ENCODE measurements around the gene EGLN2.
A peak's percentile ranks its signal among the peaks of the same experiment; 100 is the strongest.
"Not testable (repeated sequence)": the region's sequence is repeated elsewhere in the genome, so short reads cannot be mapped to it uniquely, and the experiment has no call there.

Gene EGLN2

DNA sequence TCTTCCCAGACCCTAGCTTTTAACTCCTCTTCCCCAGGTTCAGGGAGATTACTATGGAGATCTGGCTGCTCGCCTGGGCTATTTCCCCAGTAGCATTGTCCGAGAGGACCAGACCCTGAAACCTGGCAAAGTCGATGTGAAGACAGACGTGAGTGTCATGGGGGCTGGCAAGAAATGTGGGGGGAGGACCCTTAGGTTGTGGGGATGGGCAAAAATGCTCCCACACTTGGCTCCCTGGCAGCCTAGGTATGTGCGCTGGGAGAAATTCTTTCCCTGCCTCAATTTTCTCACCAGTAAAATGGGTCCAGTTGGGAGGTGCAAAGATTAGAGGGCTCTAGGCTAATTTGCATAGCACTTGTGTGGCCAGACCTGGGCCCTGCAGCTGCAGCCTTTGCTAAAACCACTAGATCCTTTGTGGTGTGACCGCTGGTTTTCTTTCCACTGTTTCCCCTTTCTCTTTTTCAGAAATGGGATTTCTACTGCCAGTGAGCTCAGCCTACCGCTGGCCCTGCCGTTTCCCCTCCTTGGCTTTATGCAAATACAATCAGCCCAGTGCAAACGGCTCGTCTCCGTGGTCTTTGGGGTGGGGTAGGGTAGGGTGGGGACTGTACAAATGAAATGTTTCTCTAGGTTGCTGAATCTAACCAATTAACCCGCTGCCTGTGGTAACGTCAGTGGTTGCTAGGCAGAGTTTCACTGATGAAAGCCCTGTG lies 21.9 kb upstream of the EGLN2 start:
- peak; percentile 99 for DNase-seq (ENCODE audit: low spot score)

DNA sequence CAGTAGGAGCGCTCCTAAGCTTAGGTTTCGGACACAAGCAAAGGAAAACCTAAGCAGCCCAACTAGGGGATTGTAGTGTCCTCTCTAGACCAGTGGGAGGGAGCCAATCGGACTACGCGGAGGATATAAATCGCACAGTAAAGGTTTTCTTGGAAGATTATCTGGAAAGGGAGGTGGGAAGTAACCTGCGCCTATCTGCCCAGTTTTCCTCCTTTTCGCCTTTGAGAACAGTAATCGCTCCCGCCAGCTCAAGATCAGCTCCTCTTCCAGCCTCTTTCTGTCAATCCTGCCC lies 21.4 kb upstream of the EGLN2 start:
- DNase-seq (ENCODE audit: low spot score): no peak

DNA sequence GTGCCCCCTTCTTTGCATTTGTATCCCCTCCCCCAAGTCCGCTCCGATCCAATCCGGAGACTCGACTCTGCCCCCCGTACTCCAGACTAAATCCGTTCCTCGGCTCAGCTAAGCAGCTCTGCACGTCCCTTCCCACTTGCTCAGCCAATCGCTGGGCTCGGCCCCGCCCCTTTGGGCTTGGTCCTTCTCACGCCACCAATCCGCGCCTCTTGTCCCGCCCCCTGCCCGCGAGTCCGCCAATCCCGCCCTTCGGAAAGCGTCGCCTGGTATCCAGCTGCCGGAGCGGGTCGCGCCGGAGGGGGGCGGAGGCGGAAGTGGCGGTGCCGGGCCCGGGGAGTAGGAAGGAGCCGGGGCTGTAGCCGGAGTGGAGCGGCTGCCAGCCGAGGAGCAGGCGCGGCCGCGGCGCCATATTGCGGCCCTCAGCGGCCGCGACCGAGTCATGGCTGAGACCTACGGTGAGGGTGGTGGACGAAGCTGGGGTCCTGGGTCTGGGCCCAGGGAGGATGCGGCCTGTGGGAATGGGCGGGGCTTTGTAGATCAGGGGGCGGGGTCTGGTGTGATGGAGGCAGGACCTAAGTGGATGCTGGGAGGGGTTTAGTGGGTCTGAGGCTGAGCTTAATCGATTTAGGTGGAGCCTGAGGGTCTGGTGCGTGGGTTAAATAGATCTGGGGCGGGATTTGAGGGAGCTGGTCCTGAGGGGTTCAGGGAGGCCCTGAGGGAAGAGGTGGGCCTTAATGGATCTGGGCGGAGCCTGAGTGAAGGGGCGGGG lies 20.9 kb upstream of the EGLN2 start, which contains the start of gene RAB4B:
RAB4B (plus strand) TSS at position 311 of the 769 bp plus-strand sequence; CDS start at position 440, 129 bp downstream.
- peak; percentile 100 for DNase-seq (ENCODE audit: low spot score)

DNA sequence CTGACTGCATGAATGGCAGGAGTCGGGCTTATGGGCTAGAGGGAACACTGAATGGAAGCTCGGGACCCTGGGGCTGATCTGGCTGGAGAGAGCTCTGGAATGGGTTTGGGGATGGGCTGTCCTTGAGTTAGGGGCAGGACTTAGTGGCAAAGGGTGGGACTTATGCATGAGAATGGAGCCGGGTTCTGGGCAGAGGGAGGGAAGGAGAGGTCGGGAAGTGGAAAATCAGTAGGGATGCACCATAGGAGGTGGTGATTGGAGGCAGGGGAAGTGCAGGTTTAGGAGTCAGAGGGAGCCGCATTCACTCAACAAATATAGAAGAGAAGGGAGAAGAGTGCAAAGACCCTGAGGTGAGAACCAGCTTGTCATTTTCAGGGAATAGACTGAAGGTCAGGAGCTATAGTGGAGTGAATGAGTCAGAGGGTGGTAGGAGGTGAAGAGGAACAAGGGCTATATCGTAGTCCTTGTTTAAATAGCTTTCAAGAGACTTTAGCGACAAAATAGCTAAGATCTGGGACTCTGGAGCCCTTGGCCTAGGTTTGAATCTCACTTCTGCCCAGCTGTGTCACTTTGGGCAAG lies 20.2 kb upstream of the EGLN2 start:
- DNase-seq (ENCODE audit: low spot score): no peak

DNA sequence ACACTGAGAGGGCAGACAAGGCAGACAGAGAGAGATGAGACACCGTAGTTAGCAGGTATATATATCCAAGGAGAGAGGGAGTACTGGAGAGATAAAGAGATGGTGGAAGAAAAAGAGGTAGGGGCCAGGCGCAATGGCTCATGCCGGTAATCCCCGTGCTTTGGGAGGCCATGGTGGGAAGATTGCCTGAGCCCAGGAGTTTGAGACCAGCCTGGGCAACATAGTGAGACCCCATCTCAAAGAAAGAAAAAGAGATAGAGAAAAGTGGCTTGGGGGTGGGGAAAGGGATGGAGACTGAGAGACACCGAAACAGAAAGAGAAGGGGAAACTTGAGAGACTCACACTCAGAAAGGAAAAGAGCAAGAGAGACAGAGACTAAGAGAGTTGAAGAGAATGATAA lies 18.4 kb upstream of the EGLN2 start:
- no peak for DNase-seq (ENCODE audit: low spot score)

DNA sequence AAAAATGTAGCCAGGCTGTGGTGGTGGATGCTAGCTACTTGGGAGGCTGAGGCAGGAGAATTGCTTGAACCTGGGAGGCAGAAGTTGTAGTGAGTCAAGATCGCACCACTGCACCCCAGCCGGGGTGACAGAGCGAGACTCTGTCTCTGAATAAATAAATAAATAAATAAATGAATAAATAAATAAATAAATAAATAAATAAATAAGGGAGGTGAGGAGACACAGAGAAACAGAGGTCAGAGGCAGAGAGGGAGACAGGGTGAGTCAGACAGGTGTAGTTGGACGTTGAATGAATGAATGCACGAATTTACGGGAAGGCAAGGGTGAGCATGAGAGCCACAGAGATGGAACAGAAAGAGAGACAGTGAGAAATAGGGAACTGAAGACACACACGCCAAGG lies 17.9 kb upstream of the EGLN2 start:
- DNase-seq (ENCODE audit: low spot score): no peak

DNA sequence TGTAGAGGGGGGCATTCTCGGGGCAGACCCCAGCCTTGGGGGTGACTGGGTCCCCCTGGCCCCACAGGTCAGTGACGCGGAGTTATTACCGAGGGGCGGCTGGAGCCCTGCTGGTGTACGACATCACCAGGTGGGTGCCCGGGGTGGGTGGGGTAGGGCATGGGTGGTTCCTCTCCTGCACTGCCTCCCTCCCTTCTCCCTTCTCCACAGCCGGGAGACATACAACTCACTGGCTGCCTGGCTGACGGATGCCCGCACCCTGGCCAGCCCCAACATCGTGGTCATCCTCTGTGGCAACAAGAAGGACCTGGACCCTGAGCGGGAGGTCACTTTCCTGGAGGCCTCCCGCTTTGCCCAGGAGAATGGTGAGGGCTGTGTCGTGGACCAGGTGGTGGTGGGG lies 15.3 kb upstream of the EGLN2 start:
- no peak for DNase-seq (ENCODE audit: low spot score)

DNA sequence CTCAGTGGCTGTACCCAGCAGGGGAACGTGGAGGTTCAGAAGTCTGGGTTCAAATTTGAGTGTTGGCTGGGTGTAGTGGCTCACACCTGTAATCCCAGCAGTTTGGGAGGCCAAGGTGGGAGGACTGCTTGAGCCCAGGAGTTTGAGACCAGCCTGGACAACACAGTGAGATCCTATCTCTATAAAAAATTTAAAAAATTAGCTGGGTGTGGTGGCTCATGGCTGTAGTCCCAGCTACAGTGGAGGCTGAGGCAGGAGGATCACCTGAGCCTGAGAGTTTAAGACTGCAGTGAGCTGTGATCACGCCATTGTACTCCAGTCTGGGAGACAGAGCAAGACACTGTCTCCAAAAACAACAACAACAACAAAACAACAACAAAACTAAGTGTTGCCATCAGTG lies 14.8 kb upstream of the EGLN2 start:
- not testable (repeated sequence) for DNase-seq (ENCODE audit: low spot score)

DNA sequence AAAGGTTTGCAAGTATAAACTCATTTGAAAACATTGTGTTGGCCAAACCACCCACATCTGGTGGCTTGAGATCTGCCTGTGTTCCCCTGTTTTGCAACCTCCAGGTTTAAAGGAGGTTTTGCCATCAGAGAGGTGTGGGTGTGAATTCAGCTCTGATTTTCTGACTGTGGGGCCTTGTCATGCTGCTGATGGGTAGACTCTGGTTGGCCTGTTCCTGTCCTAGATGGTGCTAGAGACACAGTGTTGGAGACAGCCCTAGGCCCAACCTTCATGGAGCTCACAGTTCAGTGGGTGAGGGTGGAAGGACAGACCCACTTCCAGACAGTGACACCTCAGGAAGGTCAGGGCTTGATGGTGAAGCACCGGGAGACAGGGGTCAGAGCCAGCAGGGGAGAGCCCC lies 13.5 kb upstream of the EGLN2 start:
- DNase-seq (ENCODE audit: low spot score): no peak

DNA sequence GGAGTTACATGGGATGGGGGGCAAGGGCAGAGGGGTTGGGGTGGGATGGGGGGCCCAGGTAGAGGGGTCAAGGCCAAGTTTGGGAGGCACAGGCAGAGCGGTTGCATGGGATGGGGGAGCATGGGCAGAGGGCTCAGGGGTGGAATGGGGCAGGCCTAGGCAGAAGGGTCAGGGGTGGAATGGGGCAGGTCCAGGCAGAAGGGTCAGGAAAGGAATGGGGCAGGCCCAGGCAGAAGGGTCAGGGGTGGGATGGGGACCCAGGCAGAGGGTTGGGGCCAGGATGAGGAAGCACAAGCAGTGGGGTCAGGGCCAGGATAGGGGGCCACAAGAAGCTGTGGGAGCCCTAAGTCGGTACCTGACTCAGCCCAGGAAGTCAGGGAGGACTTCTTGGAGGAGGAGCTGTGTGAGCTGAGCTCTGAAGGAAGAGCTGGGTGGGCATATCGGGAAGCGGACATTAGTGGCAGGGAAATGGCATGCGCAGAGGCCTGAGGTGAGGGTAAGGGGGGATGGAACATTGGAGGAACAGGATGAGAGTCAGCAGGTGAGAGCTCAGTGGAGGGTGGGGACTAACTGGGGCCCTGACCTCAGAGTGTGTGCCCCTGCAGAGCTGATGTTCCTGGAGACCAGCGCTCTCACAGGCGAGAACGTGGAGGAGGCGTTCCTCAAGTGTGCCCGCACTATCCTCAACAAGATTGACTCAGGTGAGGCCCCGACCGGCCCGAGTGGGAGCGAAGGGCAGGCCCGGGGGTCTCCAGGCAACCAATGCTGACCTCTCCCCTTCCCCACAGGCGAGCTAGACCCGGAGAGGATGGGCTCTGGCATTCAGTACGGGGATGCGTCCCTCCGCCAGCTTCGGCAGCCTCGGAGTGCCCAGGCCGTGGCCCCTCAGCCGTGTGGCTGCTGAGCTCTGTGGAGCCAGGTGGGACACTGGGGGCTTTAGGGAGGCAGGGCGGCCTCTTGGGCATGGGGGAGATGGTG lies 12.6 kb upstream of the EGLN2 start:
- DNase-seq (ENCODE audit: low spot score): no peak

DNA sequence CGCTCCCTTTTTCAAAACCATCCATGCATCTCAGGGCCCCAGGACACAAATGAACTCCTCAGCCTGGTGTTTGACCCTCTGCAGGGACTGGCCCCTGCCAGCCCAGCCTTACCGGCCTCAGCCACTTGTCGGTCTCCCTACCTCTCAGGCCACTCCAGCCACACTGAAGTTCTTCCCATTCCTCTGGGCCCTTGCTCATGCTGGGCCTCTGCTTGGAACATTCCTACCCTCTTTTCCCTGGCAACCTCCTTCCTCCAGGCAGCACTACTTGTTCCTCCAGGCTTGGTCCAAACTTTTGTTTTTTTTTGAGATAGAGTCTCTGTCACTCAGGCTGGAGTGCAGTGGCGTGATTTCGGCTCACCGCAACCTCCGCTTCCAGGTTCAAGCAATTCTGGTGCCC lies 7.6 kb upstream of the EGLN2 start:
- DNase-seq (ENCODE audit: low spot score): no peak

DNA sequence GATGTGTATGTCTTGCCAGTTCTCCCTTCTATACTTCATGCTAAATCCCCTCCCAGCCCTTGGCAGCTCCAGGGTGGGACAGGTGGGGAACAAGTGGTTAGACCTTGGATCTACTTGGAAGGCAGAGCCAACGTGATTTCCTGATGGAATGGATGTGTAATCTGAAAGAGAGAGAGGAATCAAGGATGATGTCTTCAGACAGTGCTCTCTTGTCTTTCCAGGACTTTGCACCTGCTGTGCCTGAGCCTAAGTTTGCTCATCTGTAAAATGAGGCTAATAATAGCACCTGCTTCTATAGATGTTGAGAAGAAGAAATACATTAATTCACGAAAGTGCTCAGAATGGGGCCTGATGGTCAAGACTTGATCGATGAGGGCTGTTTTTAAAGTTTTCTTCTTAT lies 7.0 kb upstream of the EGLN2 start:
- peak; percentile 45 for DNase-seq (ENCODE audit: low spot score)

DNA sequence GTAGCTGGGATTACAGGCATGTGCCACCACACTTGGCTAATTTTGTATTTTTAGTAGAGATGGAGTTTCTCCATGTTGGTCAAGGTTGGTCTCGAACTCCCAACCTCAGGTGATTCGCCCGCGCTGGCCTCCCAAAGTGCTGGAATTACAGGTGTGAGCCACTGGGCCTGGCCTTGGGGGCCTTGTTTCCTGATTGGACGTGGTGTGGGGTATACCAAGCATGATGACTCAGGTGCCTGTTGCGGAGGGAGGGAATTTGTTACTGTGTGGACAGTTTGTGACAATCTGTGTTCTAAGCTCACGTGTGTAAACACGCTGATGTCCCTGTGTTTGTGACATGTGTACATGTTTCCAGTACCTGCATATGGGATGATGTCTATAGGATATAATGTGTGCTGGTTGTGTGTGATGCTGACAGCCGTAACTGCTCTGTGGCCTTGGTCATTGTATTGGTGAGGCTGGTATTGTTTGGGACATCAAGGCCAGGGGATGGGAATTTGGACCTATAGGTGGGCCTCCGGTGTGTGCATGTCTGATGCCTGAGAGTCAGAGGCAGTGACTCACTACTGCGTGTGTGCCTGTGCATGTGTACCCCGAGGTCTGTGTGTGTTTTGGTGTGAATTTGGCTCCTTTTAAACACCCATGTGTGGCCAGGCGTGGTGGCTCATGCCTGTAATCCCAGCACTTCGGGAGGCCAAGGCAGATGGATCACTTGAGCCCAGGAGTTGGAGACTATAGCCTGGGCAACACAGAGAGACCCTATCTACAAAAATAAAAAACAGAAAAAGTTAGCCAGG lies 1.6 kb upstream of the EGLN2 start:
- no peak for DNase-seq (ENCODE audit: low spot score)

DNA sequence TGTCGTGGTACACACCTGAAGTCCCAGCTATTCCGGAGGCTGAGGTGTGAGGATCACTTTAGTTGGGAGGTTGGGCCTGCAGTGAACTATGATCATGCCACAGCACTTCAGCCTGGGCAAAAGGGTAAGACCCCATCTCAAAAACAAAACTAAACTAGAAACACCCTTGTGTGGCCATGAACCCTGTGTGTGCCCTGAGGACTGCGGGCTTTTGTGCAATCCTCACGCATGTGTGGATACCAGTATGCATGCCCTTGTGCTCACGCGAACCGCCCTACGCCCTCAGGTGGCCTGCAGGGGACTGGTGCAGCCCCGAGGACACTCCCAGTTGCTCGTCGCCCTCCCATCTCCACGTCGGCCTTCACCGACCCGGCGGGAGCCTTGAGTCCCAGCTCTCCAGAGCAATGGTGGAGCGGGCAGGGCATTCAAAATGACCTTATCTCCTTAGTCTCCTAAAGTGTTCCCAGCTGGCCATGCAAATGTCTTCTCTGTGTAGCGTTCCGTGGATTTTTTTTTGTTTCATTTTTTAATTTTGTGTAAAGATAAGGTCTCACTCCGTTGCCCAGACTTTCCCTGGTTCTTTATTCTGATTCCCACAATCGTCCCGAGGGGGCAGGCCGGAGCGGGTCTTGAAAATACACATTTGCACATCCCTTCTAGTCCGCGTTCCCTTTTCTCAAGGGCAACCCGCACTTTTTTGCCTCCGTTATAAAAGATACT lies 868 bp upstream of the EGLN2 start:
- peak; percentile 87 for DNase-seq (ENCODE audit: low spot score)

DNA sequence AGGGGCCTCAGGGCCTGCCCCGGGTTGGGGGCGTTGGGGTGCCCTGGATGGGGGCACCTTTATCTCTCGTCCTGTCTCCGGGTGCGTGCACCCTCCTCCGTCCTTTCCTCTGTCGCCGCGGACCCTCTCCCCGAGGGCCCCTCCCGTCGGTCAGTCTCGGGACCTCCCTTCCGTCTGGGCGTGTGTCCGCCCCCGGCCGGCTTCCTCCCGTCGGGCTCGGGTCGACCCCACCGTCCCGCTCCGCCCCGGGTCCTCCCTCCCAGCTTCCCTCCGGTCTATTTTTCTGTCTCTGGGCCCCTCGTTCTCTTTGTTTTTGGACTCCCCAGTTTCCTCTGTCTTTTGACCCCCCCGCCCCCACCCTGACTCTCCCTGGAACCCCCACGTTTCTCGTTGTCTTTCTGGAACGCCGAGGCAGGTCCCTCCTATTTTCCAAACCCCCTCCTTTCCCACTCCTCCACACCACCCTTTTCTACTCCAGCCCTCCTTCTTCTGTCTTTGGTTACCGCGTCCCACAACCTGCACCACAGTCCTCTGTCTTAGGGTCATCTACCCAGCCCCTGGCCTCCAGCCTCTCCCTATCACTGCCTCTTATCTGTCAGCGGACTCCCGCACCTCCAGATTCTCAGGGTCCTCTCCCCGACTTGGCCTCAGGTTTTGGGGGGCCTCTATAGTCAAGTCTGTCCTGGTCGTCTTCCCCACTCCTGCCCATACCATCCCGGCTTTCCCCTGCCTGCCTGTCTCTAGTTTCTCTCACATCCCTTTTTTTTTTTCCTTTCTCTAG lies 757 bp downstream of the EGLN2 start:
- peak; percentile 41 for DNase-seq (ENCODE audit: low spot score)

DNA sequence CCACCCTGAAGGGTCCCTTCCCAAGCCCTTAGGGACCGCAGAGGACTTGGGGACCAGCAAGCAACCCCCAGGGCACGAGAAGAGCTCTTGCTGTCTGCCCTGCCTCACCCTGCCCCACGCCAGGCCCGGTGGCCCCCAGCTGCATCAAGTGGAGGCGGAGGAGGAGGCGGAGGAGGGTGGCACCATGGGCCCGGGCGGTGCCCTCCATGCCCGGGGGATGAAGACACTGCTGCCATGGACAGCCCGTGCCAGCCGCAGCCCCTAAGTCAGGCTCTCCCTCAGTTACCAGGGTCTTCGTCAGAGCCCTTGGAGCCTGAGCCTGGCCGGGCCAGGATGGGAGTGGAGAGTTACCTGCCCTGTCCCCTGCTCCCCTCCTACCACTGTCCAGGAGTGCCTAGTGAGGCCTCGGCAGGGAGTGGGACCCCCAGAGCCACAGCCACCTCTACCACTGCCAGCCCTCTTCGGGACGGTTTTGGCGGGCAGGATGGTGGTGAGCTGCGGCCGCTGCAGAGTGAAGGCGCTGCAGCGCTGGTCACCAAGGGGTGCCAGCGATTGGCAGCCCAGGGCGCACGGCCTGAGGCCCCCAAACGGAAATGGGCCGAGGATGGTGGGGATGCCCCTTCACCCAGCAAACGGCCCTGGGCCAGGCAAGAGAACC lies 1.5 kb downstream of the EGLN2 start:
- DNase-seq (ENCODE audit: low spot score): no peak

DNA sequence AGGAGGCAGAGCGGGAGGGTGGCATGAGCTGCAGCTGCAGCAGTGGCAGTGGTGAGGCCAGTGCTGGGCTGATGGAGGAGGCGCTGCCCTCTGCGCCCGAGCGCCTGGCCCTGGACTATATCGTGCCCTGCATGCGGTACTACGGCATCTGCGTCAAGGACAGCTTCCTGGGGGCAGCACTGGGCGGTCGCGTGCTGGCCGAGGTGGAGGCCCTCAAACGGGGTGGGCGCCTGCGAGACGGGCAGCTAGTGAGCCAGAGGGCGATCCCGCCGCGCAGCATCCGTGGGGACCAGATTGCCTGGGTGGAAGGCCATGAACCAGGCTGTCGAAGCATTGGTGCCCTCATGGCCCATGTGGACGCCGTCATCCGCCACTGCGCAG lies 2.0 kb downstream of the EGLN2 start:
- no peak for DNase-seq (ENCODE audit: low spot score)

DNA sequence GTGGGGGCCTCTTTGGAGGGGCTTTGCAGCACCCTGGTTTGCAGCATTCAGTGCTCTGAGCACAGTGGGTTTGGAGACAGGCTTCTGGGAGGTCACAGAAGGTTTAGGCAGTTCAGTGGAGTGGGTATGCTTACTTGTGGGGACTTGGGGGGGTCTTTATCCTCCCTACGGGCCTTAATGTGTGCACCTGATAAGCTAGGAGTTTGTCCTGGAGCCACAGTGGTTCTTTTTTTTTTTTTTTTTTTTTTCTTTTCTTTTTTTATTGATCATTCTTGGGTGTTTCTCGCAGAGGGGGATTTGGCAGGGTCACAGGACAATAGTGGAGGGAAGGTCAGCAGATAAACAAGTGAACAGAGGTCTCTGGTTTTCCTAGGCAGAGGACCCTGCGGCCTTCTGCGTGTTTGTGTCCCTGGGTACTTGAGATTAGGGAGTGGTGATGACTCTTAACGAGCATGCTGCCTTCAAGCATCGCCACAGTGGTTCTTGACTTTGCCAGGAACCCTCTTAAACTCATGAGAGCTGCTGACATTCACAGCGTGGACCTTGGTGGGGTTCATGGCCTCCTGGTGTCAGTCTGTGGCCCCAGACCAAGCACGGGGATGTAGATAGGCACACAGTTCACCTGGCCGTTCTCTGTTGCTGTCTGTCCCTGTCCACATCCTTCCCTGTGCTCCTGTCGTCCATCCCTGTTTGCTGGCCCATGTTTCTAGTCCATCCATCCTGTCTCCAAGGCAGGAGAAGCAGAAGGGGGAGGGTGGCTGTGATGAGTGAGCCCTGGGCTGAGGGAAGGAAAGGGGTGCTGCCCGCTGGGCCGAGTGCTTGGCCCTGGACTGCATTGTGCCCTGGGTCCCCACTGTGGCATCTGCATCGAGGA lies 2.7 kb downstream of the EGLN2 start:
- DNase-seq (ENCODE audit: low spot score): no peak

All from NAMALWA (cell line).